Frontal cortex (tissue), 4 donors: ENCODE results near the gene THRA. TPM values are rescaled to one million over a fixed set of nuclear protein-coding genes. Genes with fewer than 3 reads are reported as not detected.

Experiments
- DNase-seq, 2 donors: peaks; one replicate each; pipeline ENCODE4 v3.0.0; 2012; ENCODE audit warnings: low spot score in 2 of 2
- FAIRE-seq: peaks from 2 replicates; lab custom pipeline; 2012; peaks lifted over from hg19 to GRCh38; lab: Jason Lieb, UNC
- total RNA-seq: library from RNA; depleted of rRNA; stranded (reverse); fragments of >200 nt; gene quantifications from one replicate; pipeline ENCODE4 v1.2.3, GENCODE V29; 2014
- donor health status: control.
- donor health status: control.
- donor health status: control.

THRA gene
- total RNA-seq, 1 donor from 2014 or later = 90.5 TPM

DNA sequence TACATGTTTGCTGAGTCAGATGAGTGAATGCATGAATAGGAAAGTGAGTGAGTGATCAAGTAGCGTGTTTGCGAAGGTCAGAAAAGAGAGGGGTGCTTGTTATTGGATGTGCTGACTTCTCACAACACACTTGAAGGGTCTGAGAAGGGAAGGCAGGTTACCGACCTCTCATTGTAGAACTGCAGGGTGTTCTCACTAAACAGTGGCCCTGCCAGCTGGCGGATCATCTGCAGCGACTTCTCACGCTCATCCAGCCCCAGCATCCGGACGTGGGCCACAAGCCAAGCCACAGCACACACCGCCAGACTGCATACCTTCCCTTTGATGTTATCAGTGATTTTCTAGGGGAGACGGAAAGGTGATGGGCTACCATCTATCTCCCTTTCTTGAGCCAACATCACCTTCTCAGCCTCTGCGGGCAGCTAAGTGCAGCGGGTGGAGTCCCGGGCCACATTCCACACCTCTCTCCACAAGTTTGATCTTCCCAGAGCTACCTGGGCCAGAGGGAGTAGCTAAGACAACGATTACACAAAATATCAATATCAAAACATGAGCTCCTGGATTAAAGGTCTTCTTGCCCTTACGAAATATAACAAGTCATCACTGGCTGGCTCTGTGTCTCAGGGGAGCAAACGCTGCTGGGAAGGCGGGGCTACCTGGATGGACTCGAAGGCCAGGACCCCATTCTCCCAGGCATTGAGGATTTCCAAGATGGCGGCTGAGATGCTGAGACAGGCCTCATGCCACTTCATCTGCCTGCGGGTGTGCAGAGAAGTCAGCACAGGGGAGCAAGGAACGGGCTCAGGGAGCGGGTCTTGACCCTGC lies 36.6 kb upstream of the THRA start:
- FAIRE-seq = no peak
- DNase-seq = no peak

DNA sequence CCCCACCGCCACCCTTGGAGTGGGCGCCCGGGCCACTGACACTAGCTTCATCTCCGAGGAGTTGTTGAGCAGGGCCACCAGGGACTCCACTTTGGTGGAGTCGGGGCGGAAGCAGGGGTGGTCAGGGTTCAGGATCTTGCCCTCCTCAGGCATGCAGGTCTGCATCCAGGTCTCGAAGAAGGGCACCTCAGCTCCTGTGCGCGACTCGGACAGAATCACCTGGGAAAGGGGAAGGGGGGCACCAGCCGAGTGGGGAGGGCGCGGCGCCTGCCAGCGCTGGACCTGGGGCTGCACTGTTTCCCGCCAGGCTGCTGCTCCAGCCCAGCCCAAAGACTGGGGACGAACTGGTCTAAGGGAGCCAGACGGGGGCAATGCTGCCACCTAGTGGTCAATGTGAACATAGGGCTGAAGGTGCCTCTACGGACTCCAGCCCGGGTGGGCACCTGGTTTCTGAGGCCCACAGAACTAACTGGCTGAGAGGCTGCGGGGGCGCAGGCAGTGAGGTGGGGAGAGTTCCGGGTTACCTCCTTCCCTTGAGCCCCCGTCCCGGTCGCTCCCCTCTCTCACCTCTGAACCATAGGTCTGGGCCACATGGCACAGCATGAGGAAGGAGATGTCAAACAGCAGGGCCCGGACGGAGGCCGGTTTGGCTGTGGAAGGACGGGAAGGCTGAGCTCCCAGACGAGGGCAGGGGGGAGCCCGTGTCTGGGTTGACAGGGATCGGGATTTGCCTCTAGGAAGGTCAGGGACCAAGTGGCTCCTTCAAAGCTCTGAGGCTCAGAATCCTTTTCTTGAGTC lies 35.8 kb upstream of the THRA start:
- FAIRE-seq = no peak
- DNase-seq = peak; percentile 66 to 87

DNA sequence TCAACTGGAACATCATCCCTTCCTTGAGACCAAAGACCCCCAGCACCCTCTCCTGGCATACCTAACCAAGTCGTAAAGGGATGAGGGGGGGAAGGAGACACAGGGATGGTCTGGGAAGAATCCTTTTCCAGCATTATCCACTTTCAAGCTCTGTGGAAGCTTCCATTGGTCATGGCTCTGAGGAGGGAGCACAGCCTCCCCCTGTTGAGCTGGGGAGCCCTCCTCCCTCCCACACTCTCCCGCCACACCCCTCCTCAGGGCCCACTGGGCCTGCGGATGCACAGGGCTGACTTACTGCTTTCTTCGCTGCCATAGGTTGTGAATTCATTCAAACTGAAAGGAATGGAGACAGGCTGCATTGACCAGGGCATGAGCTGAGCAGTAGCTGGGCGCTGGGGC lies 35.2 kb upstream of the THRA start:
- FAIRE-seq (no peak), DNase-seq (no peak)

DNA sequence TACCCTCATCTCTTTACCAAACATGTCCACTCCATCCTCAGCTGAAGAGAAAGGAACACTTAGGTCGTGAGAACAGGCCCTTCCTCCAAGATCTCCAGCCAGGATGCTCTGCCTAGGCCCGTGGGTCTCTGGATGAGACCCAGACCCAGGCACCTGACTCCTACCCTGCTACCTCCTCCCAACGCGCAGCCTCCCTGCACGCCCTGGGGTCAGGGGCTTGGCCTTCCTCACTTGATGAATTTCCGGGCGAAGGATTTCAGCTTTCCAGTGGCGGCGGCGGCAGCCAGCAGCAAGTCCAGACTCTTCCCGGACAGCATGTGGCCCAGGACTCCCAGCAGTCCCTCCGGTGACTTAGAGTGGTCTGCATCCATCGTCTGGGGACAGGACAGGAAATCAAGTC lies 34.2 kb upstream of the THRA start:
- no peak for FAIRE-seq
- no peak for DNase-seq

- DNase-seq (no peak), FAIRE-seq (no peak)
These were observed 31.1 kb upstream of the THRA start for GRCh38 chr17:40031706-40032105.

DNA sequence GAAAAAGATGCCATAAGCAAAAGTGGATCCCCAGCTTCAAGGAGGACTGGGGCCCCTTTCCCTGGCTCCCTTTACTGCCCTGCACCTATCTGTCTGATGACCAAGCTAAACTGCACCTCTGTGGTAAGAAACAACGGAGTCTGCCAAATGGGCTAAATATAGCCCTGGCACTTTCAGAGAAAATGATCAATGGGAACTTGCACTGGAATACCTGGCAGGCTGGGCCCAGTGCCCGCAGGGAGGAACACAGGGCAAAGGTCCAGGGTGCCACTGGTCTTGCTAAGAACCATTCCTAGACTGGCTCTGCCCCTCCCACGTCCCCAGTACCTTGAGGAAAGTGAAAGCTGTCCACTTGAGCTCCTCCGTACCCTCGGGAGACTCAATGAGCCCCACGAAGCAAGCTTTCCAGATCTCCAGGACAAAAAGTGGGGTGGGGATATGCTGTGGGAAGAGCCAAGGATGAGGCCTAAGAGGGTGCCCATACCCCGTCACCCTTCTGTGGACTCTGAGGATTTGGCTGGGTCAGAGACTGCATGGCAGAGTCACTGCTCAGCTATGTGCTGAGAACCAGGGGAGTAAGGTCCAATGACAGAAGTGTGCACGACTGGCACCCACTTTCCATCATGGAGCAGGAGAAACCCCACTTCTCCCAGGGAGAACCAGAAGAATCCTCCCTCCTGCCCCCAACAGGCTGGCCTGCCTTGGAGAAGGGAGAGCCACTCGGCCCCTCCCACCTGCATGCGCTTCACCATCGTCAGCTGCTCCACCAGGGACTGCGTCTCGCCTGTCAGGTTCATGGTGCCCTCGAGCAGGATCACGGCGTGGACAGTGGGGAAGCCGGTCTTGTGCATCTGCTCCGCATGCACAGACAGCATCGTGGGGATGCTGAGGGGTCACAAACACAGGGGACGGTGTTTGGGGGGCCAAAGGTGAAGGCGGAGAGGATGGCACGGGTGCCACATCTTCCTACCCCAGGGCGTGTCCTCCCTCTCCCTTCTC lies 30.1 kb upstream of the THRA start:
- no peak for FAIRE-seq
- DNase-seq = no peak

DNA sequence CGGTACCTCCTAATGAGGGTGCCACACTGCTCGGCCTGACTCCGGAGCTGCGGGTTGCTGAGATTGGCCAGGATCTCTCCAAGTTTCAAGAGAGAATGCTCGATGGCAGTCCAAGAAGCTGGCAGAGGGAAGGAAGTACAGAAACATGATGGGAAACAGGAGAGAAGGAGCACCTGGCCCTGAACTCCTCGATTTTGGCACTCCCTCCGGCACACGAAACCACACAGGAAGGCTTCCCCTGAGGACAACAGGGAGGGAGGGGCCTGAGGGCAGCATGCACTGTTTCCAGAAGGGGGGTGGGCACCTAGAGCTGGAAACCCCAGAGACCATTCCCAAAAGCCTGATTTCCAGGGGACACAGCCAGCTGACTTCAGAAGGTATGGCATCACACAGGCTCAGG lies 29.4 kb upstream of the THRA start:
- FAIRE-seq (no peak), DNase-seq (no peak)

- FAIRE-seq = no peak
- no peak for DNase-seq
These were observed 28.2 kb upstream of the THRA start for GRCh38 chr17:40034426-40035161.

- no peak for FAIRE-seq
- peak in 1 of 2 donors; percentile 60 for DNase-seq
These were observed 27.6 kb upstream of the THRA start for GRCh38 chr17:40035162-40035559.

- no peak for FAIRE-seq
- DNase-seq = no peak
These were observed 23.8 kb upstream of the THRA start for GRCh38 chr17:40038882-40039513.

GRCh38 chr17:40041196-40041595 lies 21.6 kb upstream of the THRA start:
- FAIRE-seq (no peak), DNase-seq (no peak)

DNA sequence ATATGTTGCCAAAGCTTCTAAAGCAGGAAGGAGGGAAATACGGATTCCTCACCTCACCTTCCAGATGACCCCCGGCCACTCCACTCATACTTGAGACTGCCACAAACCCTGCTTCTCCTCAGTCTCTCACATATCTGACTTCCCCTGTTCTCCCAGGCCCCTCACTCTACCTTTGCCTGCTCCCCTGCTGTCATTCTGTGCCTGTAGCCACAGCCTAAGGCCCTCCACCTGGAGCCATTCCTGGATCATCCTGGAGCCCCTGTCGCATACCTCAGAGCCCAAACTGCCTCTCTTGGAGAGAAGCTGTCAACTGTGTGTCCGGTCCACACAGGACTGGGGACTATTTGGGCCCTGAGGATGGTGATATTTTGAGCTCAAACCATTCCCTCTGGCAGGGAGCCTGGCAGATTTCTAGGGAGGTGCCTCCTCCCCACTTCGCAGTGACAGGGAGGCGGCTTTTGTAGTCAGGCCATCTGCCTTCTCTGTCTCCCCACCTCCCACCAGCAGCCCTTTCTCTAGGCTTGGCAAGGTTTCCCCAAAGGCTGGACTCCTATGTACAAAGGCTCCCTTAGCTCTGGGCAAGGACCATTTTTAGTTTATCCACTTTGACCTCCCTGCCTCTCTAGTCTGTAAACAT lies 6.3 kb upstream of the THRA start:
- FAIRE-seq = no peak
- DNase-seq = no peak

DNA sequence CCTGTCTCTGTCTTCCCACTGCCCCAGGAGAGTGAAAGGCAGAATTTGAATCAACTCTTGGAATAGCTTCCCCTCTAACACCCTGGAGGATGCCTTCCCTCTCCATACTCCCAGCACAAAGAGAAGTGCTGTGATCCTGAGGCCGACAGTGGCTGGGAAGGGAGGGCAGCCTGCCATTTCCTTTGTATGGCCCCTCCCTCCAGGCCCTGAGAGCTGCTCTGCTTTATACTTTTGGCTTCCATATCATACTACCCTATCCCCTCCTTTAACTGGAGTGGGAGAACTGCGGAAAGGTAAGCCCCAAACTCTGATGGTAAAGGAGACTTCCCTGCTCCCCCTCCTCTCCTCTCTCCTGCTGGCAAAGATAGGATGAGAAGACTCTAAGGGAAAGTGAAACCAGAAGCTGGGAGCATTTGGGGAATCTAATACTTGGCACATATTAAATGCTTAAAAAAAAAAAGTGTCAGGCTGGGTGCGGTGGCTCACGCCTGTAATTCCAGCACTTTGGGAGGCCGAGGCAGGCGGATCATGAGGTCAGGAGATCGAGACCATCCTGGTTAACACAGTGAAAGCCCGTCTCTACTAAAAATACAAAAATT lies 4.5 kb upstream of the THRA start:
- DNase-seq (no peak), FAIRE-seq (no peak)

- no peak for DNase-seq
- no peak for FAIRE-seq
These were observed 3.9 kb upstream of the THRA start for GRCh38 chr17:40058865-40059264.

GRCh38 chr17:40059729-40060475 lies 2.9 kb upstream of the THRA start:
- DNase-seq (no peak), FAIRE-seq (no peak)

GRCh38 chr17:40060887-40061608 lies 1.7 kb upstream of the THRA start:
- FAIRE-seq (no peak), DNase-seq (no peak)

DNA sequence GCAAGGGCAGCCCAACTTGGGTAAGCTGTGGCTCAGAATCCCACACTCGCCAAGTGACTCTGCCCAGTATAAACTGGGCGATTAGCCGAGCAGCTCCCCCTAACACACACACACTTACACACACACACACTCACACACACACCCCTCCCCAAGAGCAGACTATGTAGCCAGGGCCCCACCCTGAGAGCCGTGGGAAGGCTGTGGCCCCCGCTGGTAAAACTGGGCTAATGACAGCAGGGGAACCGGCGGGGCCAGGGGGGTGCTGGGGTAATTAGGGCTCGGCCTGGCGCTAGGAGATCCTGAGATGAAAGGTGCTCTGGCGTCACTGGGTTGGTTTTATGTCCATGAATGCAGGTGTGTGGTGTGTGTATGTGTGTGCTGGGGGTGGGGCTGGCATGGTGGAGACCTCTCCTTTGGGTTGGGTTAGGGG lies 1.1 kb upstream of the THRA start:
- FAIRE-seq = no peak
- no peak for DNase-seq
